Stimulated activated naive CD4-positive, alpha-beta T cell (primary cell): ENCODE results near the gene OLFML3.
"Not testable (repeated sequence)": the region's sequence is repeated elsewhere in the genome, so short reads cannot be mapped to it uniquely, and the experiment has no call there.

ENCODE experiments used
- DNase-seq, 6 experiments: peaks; one replicate each; lab custom pipeline; 2025; lab: John Stamatoyannopoulos, UW

The OLFML3 gene

GRCh38 chr1:113978863-113979702 is at the start of gene OLFML3:
TSS of gene OLFML3 (plus strand) at chr1:113979474. CDS start at chr1:113979517, 43 bp downstream.
- DNase-seq = peak in 3 of 6 experiments; percentile 14 to 26 (median 18)

GRCh38 chr1:113929750-113930498 is 49.4 kb upstream of the OLFML3 start:
- DNase-seq = peak; percentile 74 to 86 (median 80)

GRCh38 chr1:113930499-113931161 is 48.6 kb upstream of the OLFML3 start:
- peak; percentile 69 to 82 (median 79) for DNase-seq

- DNase-seq = peak in 3 of 6 experiments; percentile 71 to 75 (median 74)
These were observed 47.8 kb upstream of the OLFML3 start for GRCh38 chr1:113931451-113931851.

- DNase-seq = no peak
These were observed 45.3 kb upstream of the OLFML3 start for GRCh38 chr1:113934006-113934405.

GRCh38 chr1:113934511-113935055 is 44.7 kb upstream of the OLFML3 start:
- no peak for DNase-seq

GRCh38 chr1:113935176-113935575 is 44.1 kb upstream of the OLFML3 start:
- DNase-seq = no peak

GRCh38 chr1:113935970-113936369 is 43.3 kb upstream of the OLFML3 start:
- DNase-seq = no peak

GRCh38 chr1:113937146-113937545 is 42.1 kb upstream of the OLFML3 start:
- DNase-seq = peak in 1 of 6 experiments; percentile 8

GRCh38 chr1:113938192-113938591 is 41.1 kb upstream of the OLFML3 start:
- no peak for DNase-seq

- DNase-seq = peak in 3 of 6 experiments; percentile 21 to 44 (median 22)
These were observed 38.7 kb upstream of the OLFML3 start for GRCh38 chr1:113940365-113941244.

GRCh38 chr1:113941245-113941559 is 38.1 kb upstream of the OLFML3 start:
- no peak for DNase-seq

- no peak for DNase-seq
These were observed 36.7 kb upstream of the OLFML3 start for GRCh38 chr1:113942527-113942926.

- no peak for DNase-seq
These were observed 36.1 kb upstream of the OLFML3 start for GRCh38 chr1:113943028-113943811.

- DNase-seq = no peak
These were observed 33.9 kb upstream of the OLFML3 start for GRCh38 chr1:113945329-113945728.

GRCh38 chr1:113946112-113946511 is 33.2 kb upstream of the OLFML3 start:
- DNase-seq = peak in 2 of 6 experiments; percentile 8 to 13

- DNase-seq = no peak
These were observed 32.4 kb upstream of the OLFML3 start for GRCh38 chr1:113946678-113947387.

GRCh38 chr1:113947388-113948107 is 31.7 kb upstream of the OLFML3 start:
- DNase-seq = peak in 3 of 6 experiments; percentile 39 to 62 (median 51)

GRCh38 chr1:113948151-113948550 is 31.1 kb upstream of the OLFML3 start:
- DNase-seq = not testable (repeated sequence)
